AG10803 (cell line): ENCODE data around the gene WFIKKN1.

Source experiments
- DNase-seq: peaks from one replicate; pipeline ENCODE4 v3.0.0; 2010; ENCODE audit warnings: low read depth
- H3K4me3 ChIP-seq: 2 replicates; pipeline ENCODE4 v1.5.1; 2011; ENCODE audit warnings: mild to moderate bottlenecking, low read length, control low read depth
- CTCF ChIP-seq: conservative IDR thresholded peaks from 2 replicates; pipeline ENCODE4 v1.5.1; 2011; ENCODE audit warnings: mild to moderate bottlenecking, low read length, control low read depth, inconsistent platforms

Gene WFIKKN1

GRCh38 chr16:630815-631405, at the start of gene WFIKKN1:
Gene WFIKKN1, plus strand, starts transcription at chr16:630985. Its CDS starts 269 bp downstream, at chr16:631254.
- TF ChIP-seq CTCF, result no peak
- no peak for DNase-seq
- H3K4me3 ChIP-seq, result no peak within 1 kb of the TSS

GRCh38 chr16:582218-582613, 48.6 kb upstream of the WFIKKN1 start:
- TF ChIP-seq CTCF, result no peak
- H3K4me3 ChIP-seq, result no peak overlapping the region
- DNase-seq, result no peak

GRCh38 chr16:582614-583331, 48.0 kb upstream of the WFIKKN1 start:
- no peak for DNase-seq
- H3K4me3 ChIP-seq, result no peak overlapping the region
- TF ChIP-seq CTCF, result no peak

- no peak overlapping the region for H3K4me3 ChIP-seq
- no peak for DNase-seq
These were observed 47.3 kb upstream of the WFIKKN1 start for GRCh38 chr16:583470-583814.

GRCh38 chr16:583815-584591, 46.8 kb upstream of the WFIKKN1 start:
- no peak for TF ChIP-seq CTCF
- H3K4me3 ChIP-seq, result no peak overlapping the region
- DNase-seq, result no peak

More at GRCh38 chr16:583470-583814, 47.3 kb upstream of the WFIKKN1 start:
- TF ChIP-seq CTCF, result no peak

GRCh38 chr16:585351-585750, 45.4 kb upstream of the WFIKKN1 start:
- no peak overlapping the region for H3K4me3 ChIP-seq
- no peak for TF ChIP-seq CTCF
- DNase-seq, result no peak
